ENCODE measurements around the gene KRT6A. TPM values are rescaled to one million over a fixed set of nuclear protein-coding genes. Genes with fewer than 3 reads are reported as not detected.

The KRT6A gene
- total and polyA plus RNA-seq, 2 of the 8 experiments (the other 6 are each of a cell fraction or from before 2014, with no cell fraction given) = 0.11 TPM; not detected in 1

GRCh38 chr12:52515927-52516831 is 23.1 kb upstream of the KRT6A start (continued):
- TF ChIP-seq SP4 (IDR thresholded peaks at IDR 0.05; ENCODE audit: low read length) (no peak), EGR1 (IDR thresholded peaks at IDR 0.05; ENCODE audit: borderline replicate concordance, low read depth, low read length) (no peak)
